HepG2 (cell line): ENCODE measurements around the gene CAMK2D. TPM values are rescaled to one million over a fixed set of nuclear protein-coding genes. Genes with fewer than 3 reads are reported as not detected.
A peak's percentile ranks its signal among the peaks of the same experiment; 100 is the strongest.

ENCODE experiments used
- DPF2 ChIP-seq: sonication (generic); formaldehyde crosslinking; IDR thresholded peaks from 2 replicates; pipeline ENCODE4 v1.4.0; 2020; ENCODE audit warnings: mild to moderate bottlenecking, low read depth, missing genetic modification reagents, borderline replicate concordance
- REST ChIP-seq, 2 experiments: IDR thresholded peaks; 2 replicates each; pipeline ENCODE4 v1.6.1; 2011 to 2012; ENCODE audit warnings: low read length in 2 of 2, borderline replicate concordance in 1 of 2, low read depth in 1 of 2, mild to moderate bottlenecking in 1 of 2, moderate library complexity in 1 of 2
- SMC3 ChIP-seq: IDR thresholded peaks from 2 replicates; pipeline ENCODE4 v1.6.1; 2011; ENCODE audit warnings: low read length, improper control_type of control experiment
- SRF ChIP-seq: IDR thresholded peaks from 2 replicates; pipeline ENCODE4 v1.6.1; 2011; ENCODE audit warnings: mild to moderate bottlenecking, low read depth, low read length, moderate library complexity
- ZBTB42 ChIP-seq: sonication (generic); formaldehyde crosslinking; IDR thresholded peaks from 2 replicates; pipeline ENCODE4 v1.5.0; 2020; ENCODE audit warnings: mild to moderate bottlenecking, missing genetic modification reagents
- ZC3H4 ChIP-seq: sonication (generic); formaldehyde crosslinking; IDR thresholded peaks from 2 replicates; pipeline ENCODE4 v1.4.0; 2020; ENCODE audit warnings: missing genetic modification reagents, borderline replicate concordance
- ZNF224 ChIP-seq: sonication (generic); formaldehyde crosslinking; IDR thresholded peaks from 2 replicates; pipeline ENCODE4 v1.5.0; 2020; ENCODE audit warnings: mild to moderate bottlenecking, missing genetic modification reagents
- ZNF292 ChIP-seq: sonication (generic); formaldehyde crosslinking; IDR thresholded peaks from 2 replicates; pipeline ENCODE4 v1.8.1; 2022; ENCODE audit warnings: mild to moderate bottlenecking, low read depth, missing genetic modification reagents, borderline replicate concordance
- ZNF496 ChIP-seq: sonication (generic); formaldehyde crosslinking; IDR thresholded peaks from 2 replicates; pipeline ENCODE4 v1.8.1; 2023; ENCODE audit warnings: mild to moderate bottlenecking, moderate library complexity, missing genetic modification reagents; ENCODE audit not compliant: insufficient replicate concordance
- polyA plus RNA-seq, 8 experiments: library from polyadenylated mRNA; depleted of rRNA in 3 of 8; stranded (reverse) in 7 of 8; unstranded in 1 of 8; fragments of >200 nt; fragmentation: Illumina TruSeq in 4 of 8; extraction: Trizol in 4 of 8; gene quantifications; 2 replicates each; pipeline versions ENCODE4 v1.2.1 to v1.2.3, GENCODE V29; 2011 to 2016; ENCODE audit warnings: low read depth in 4 of 8, missing spikeins in 1 of 8, mixed read lengths in 1 of 8; ENCODE audit not compliant: insufficient read depth in 1 of 8
- total RNA-seq, 5 experiments: library from RNA; depleted of rRNA; stranded (reverse); fragments of >200 nt; fragmentation: Illumina TruSeq; extraction: Trizol; gene quantifications; 2 replicates each; pipeline ENCODE4 v1.2.3, GENCODE V29; 2016; ENCODE audit warnings: low read depth in 1 of 5
- TF ChIP-seq, protein P1 (sequence below), 2 experiments: sonication (generic) in 1 of 2; formaldehyde crosslinking in 1 of 2; IDR thresholded peaks; 2 replicates each; pipeline versions ENCODE4 v1.4.0 to v1.6.1; 2016 to 2020; ENCODE audit warnings: borderline replicate concordance in 1 of 2, low read depth in 1 of 2, mild to moderate bottlenecking in 1 of 2, missing genetic modification reagents in 1 of 2
- TF ChIP-seq, protein P2 (sequence below): sonication (generic); formaldehyde crosslinking; conservative IDR thresholded peaks from 2 replicates; pipeline ENCODE4 v1.4.0; 2020; ENCODE audit warnings: missing genetic modification reagents
- TF ChIP-seq, protein P3 (sequence below): sonication (generic); formaldehyde crosslinking; IDR thresholded peaks from 2 replicates; pipeline ENCODE4; 2020; ENCODE audit warnings: missing genetic modification reagents, mild to moderate bottlenecking, borderline replicate concordance
- TF ChIP-seq, protein P4 (sequence below): sonication (generic); formaldehyde crosslinking; IDR thresholded peaks from 2 replicates; pipeline ENCODE4 v1.4.0; 2020; ENCODE audit warnings: mild to moderate bottlenecking, missing genetic modification reagents

Gene CAMK2D
- total and polyA plus RNA-seq, 2 of the 13 experiments (the other 11 are each of a cell fraction or from before 2014, with no cell fraction given), result 18.0 to 65.4 TPM

DNA sequence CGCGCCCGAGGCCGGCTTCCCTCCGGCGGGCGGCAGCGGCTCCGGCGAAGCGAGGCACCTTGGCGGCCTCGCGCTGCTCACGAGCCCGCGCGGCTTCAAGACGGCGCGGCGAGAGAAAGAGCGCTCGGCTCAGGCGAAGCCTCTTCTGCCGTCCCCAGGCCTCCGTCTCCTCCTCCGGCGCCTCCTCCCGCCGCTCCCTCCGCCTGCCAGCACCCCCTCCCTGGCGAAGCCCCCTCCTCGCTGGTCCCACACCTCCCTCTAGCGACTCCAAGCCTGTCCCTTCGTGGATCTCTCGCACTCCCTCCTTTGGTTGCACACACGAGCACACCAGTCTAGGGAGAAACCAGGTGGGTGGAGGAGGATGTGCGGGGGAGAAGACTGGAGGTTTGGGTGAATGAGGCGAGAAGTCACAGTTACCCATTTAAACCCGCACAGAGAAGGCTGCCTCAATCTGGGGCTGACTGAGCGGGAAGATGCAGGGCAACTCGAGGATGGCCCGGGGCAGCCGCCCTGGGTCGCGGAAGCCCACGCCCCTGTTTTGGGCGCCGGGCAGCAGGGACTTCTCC is at the start of gene CAMK2D (continued):
- TF ChIP-seq DPF2 (CRISPR knock-in tag) (no peak), ZC3H4 (CRISPR knock-in tag) (peak; percentile 91; the same call in 1 of the 2 replicates), ZNF292 (CRISPR knock-in tag) (peak; percentile 37; the same call in 1 of the 2 replicates), REST (IDR thresholded peaks at IDR 0.05; ENCODE audit: borderline replicate concordance in 1 of 2, low read depth in 1 of 2, low read length in 2 of 2) (0 out of 4 replicates have a peak, but pooled peaks of 1 of the 2 experiments have one; percentile 17), ZNF496 (CRISPR knock-in tag) (no peak), SMC3 (peak; percentile 6; the same call in 1 of the 2 replicates), ZNF224 (CRISPR knock-in tag) (peak; percentile 15; the same call in 1 of the 2 replicates), ZBTB42 (CRISPR knock-in tag) (no peak), SRF (no peak)
- TF ChIP-seq, protein P1, sequence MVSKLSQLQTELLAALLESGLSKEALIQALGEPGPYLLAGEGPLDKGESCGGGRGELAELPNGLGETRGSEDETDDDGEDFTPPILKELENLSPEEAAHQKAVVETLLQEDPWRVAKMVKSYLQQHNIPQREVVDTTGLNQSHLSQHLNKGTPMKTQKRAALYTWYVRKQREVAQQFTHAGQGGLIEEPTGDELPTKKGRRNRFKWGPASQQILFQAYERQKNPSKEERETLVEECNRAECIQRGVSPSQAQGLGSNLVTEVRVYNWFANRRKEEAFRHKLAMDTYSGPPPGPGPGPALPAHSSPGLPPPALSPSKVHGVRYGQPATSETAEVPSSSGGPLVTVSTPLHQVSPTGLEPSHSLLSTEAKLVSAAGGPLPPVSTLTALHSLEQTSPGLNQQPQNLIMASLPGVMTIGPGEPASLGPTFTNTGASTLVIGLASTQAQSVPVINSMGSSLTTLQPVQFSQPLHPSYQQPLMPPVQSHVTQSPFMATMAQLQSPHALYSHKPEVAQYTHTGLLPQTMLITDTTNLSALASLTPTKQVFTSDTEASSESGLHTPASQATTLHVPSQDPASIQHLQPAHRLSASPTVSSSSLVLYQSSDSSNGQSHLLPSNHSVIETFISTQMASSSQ (IDR thresholded peaks at IDR 0.05; ENCODE audit: low read depth), result peak; percentile 13; the same call in 1 of the 2 replicates
- TF ChIP-seq, protein P1 (CRISPR knock-in tag; IDR thresholded peaks at IDR 0.05; ENCODE audit: borderline replicate concordance), result no peak; the same call in 1 of the 2 replicates
- TF ChIP-seq, protein P2, sequence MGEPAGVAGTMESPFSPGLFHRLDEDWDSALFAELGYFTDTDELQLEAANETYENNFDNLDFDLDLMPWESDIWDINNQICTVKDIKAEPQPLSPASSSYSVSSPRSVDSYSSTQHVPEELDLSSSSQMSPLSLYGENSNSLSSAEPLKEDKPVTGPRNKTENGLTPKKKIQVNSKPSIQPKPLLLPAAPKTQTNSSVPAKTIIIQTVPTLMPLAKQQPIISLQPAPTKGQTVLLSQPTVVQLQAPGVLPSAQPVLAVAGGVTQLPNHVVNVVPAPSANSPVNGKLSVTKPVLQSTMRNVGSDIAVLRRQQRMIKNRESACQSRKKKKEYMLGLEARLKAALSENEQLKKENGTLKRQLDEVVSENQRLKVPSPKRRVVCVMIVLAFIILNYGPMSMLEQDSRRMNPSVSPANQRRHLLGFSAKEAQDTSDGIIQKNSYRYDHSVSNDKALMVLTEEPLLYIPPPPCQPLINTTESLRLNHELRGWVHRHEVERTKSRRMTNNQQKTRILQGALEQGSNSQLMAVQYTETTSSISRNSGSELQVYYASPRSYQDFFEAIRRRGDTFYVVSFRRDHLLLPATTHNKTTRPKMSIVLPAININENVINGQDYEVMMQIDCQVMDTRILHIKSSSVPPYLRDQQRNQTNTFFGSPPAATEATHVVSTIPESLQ, result 0 out of 2 replicates have a peak, but pooled peaks have one; percentile 78
- TF ChIP-seq, protein P3, sequence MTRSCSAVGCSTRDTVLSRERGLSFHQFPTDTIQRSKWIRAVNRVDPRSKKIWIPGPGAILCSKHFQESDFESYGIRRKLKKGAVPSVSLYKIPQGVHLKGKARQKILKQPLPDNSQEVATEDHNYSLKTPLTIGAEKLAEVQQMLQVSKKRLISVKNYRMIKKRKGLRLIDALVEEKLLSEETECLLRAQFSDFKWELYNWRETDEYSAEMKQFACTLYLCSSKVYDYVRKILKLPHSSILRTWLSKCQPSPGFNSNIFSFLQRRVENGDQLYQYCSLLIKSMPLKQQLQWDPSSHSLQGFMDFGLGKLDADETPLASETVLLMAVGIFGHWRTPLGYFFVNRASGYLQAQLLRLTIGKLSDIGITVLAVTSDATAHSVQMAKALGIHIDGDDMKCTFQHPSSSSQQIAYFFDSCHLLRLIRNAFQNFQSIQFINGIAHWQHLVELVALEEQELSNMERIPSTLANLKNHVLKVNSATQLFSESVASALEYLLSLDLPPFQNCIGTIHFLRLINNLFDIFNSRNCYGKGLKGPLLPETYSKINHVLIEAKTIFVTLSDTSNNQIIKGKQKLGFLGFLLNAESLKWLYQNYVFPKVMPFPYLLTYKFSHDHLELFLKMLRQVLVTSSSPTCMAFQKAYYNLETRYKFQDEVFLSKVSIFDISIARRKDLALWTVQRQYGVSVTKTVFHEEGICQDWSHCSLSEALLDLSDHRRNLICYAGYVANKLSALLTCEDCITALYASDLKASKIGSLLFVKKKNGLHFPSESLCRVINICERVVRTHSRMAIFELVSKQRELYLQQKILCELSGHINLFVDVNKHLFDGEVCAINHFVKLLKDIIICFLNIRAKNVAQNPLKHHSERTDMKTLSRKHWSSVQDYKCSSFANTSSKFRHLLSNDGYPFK, result no peak
- TF ChIP-seq, protein P4, sequence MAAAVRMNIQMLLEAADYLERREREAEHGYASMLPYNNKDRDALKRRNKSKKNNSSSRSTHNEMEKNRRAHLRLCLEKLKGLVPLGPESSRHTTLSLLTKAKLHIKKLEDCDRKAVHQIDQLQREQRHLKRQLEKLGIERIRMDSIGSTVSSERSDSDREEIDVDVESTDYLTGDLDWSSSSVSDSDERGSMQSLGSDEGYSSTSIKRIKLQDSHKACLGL, result peak; percentile 56; the same call in 1 of the 2 replicates
